ENCODE results near the gene MIA.
"Not testable (repeated sequence)": the region's sequence is repeated elsewhere in the genome, so short reads cannot be mapped to it uniquely, and the experiment has no call there.

GRCh38 chr19:40825460-40826095, 50.3 kb downstream of the MIA start:
- not testable (repeated sequence) for TF ChIP-seq CTCF (IDR thresholded peaks at IDR 0.05; ENCODE audit: insufficient read depth, low read length, poor library complexity, severe bottlenecking); EZH2phosphoT487 (conservative IDR thresholded peaks at IDR 0.05; ENCODE audit: low read length)
